DOHH2 (cell line): ENCODE results near the gene PLA2G6.

ENCODE experiments used
- EZH2phosphoT487 ChIP-seq: fragments of 200-600 bp; sonication (generic); IDR thresholded peaks from 2 replicates; pipeline ENCODE4 v1.6.1; 2017; ENCODE audit warnings: borderline replicate concordance, mild to moderate bottlenecking, antibody characterized with exemption, low read length, moderate library complexity, mixed read lengths
- TF ChIP-seq, protein P1 (sequence below): fragments of 200-600 bp; sonication (generic); IDR thresholded peaks from one replicate; pipeline ENCODE4 v1.5.1; 2014; ENCODE audit warnings: antibody characterized with exemption, mild to moderate bottlenecking, low read depth, low read length; ENCODE audit not compliant: poor library complexity, severe bottlenecking

DNA sequence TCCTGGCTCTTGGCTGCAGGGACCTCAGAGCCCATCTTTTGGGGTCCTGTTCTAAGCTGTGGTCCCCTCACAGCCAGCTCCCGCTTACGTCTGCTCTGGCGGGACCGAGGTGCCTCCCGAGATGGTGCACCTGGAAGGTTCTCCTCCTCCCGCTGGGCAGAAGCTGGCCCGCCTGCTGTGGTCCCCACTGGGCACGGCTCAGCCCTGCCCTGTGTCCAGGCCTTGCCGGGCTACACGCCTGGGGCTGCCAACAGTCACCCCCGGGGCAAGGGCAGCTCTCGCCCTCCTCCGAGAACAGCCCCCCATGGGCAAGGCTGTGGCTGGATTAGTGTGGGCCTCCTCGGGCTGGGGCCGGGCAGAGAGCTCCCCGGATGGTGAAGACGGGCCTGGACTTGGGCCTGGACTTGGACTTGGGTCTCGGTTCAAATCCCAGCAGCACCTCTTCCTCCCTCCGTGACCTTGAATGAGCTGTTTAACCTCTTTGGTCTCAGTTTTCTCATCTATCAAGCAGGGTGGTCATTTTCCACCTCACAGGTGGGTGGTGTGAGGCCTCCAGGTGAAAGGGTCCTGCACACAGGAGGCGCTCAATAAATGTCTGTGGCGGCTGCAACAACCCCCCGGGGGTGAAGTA, 72.1 kb downstream of the PLA2G6 start:
- TF ChIP-seq, protein P1, sequence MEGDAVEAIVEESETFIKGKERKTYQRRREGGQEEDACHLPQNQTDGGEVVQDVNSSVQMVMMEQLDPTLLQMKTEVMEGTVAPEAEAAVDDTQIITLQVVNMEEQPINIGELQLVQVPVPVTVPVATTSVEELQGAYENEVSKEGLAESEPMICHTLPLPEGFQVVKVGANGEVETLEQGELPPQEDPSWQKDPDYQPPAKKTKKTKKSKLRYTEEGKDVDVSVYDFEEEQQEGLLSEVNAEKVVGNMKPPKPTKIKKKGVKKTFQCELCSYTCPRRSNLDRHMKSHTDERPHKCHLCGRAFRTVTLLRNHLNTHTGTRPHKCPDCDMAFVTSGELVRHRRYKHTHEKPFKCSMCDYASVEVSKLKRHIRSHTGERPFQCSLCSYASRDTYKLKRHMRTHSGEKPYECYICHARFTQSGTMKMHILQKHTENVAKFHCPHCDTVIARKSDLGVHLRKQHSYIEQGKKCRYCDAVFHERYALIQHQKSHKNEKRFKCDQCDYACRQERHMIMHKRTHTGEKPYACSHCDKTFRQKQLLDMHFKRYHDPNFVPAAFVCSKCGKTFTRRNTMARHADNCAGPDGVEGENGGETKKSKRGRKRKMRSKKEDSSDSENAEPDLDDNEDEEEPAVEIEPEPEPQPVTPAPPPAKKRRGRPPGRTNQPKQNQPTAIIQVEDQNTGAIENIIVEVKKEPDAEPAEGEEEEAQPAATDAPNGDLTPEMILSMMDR, result no peak
- TF ChIP-seq EZH2phosphoT487, result no peak
